OCI-LY7 (cell line): ENCODE results near the gene AGO1. TPM values are rescaled to one million over a fixed set of nuclear protein-coding genes. Genes with fewer than 3 reads are reported as not detected.
"Not testable (repeated sequence)": the region's sequence is repeated elsewhere in the genome, so short reads cannot be mapped to it uniquely, and the experiment has no call there.

Source experiments
- BruUV-seq: library from RNA; stranded (reverse); fragments of 400-500 nt; replicated peaks from 2 replicates; lab custom pipeline; 2021; lab: Mats Ljungman, UMichigan
- CTCF ChIA-PET: fragments of 300-600 bp; sonication (Branson Sonifier 250); formaldehyde crosslinking; loops from one replicate; lab custom pipeline; 2022; ENCODE audit warnings: antibody characterized with exemption; ENCODE audit not compliant: unreplicated experiment; lab: Charles Lee
- POLR2A ChIA-PET: fragments of 300-600 bp; sonication (Branson Sonifier 250); formaldehyde crosslinking; loops from one replicate; lab custom pipeline; 2022; ENCODE audit warnings: antibody characterized with exemption; lab: Charles Lee
- DNase-seq: peaks from one replicate; pipeline ENCODE4 v3.0.0-alpha.2; 2015; ENCODE audit warnings: low spot score
- H2AFZ ChIP-seq: fragments of 200-600 bp; sonication (generic), shearing (Covaris generic); 2 replicates; pipeline ENCODE4 v1.6.1; 2014; ENCODE audit warnings: mild to moderate bottlenecking, antibody characterized with exemption, low read length, moderate library complexity
- H3K27ac ChIP-seq: fragments of 200-600 bp; sonication (generic); 2 replicates; pipeline ENCODE4 v1.5.1; 2014; ENCODE audit warnings: mixed run types, low read depth, mild to moderate bottlenecking, moderate library complexity, low read length, inconsistent platforms; ENCODE audit not compliant: poor library complexity, severe bottlenecking
- H3K36me3 ChIP-seq: fragments of 200-600 bp; sonication (generic); 2 replicates; pipeline ENCODE4 v1.6.1; 2014; ENCODE audit warnings: mild to moderate bottlenecking, antibody characterized with exemption, low read length, moderate library complexity, mixed read lengths; ENCODE audit not compliant: insufficient read depth
- H3K4me1 ChIP-seq: fragments of 200-600 bp; sonication (generic); 2 replicates; pipeline ENCODE4 v1.5.1; 2014; ENCODE audit warnings: mild to moderate bottlenecking, low read length; ENCODE audit not compliant: insufficient read depth, poor library complexity, severe bottlenecking
- H3K4me2 ChIP-seq: fragments of 200-600 bp; sonication (generic); 2 replicates; pipeline ENCODE4 v1.6.1; 2014; ENCODE audit warnings: mild to moderate bottlenecking, low read length
- H3K4me3 ChIP-seq: fragments of 200-600 bp; sonication (generic); 2 replicates; pipeline ENCODE4 v1.5.1; 2014; ENCODE audit warnings: mild to moderate bottlenecking, low read depth, low read length; ENCODE audit not compliant: poor library complexity, severe bottlenecking
- H3K79me2 ChIP-seq: fragments of 200-600 bp; sonication (generic); 2 replicates; pipeline ENCODE4 v1.6.1; 2016; ENCODE audit warnings: low read depth, mild to moderate bottlenecking, low read length, moderate library complexity, mixed read lengths; ENCODE audit not compliant: insufficient read depth
- H3K9me2 ChIP-seq: fragments of 200-600 bp; sonication (generic); 2 replicates; pipeline ENCODE4 v1.6.1; 2016; ENCODE audit warnings: mild to moderate bottlenecking, low read length, mixed read lengths; ENCODE audit not compliant: insufficient read depth
- H3K9me3 ChIP-seq: fragments of 200-600 bp; sonication (generic); 2 replicates; pipeline ENCODE4 v1.6.1; 2014; ENCODE audit warnings: mild to moderate bottlenecking, mixed run types, low read length, mixed read lengths
- H4K20me1 ChIP-seq: fragments of 200-600 bp; sonication (generic); 2 replicates; pipeline ENCODE4 v1.6.1; 2014; ENCODE audit warnings: mild to moderate bottlenecking, antibody characterized with exemption, low read length, moderate library complexity, mixed read lengths; ENCODE audit not compliant: insufficient read depth
- EZH2phosphoT487 ChIP-seq: fragments of 200-600 bp; sonication (generic); IDR thresholded peaks from 2 replicates; pipeline ENCODE4 v1.6.1; 2018; ENCODE audit warnings: low read depth, borderline replicate concordance, mild to moderate bottlenecking, mixed run types, antibody characterized with exemption, low read length, moderate library complexity, mixed read lengths
- intact Hi-C: fragments of 100-400 bp; cut with micrococcal nuclease; formaldehyde crosslinking; loops from one replicate; pipeline ENCODE4 v1.10.0; 2022; ENCODE audit not compliant: unreplicated experiment
- total RNA-seq, 2 experiments: library from RNA; depleted of rRNA in 1 of 2; stranded (reverse); fragments of >200 nt in 1 of 2; shearing (Covaris generic) in 1 of 2; gene quantifications; 2 replicates each; pipeline ENCODE4 v1.2.3, GENCODE V29; 2014 to 2022
- TF ChIP-seq, protein P1 (sequence below): fragments of 200-600 bp; sonication (generic); conservative IDR thresholded peaks from 2 replicates; pipeline ENCODE4 v1.5.1; 2014; ENCODE audit warnings: mild to moderate bottlenecking, antibody characterized with exemption, low read length, moderate library complexity, mixed read lengths

The AGO1 gene
- total RNA-seq, 2 experiments from 2014 or later = 8.1 to 20.9 TPM

GRCh38 chr1:35968396-35968795 lies 85.4 kb downstream of the AGO1 start:
- Histone ChIP-seq H4K20me1 (no peaks in the 10 kb centered on the region), H2AFZ (no peak overlapping the region), H3K36me3 (peaks cover 41% of the 10 kb centered on the region), H3K4me3 (no peak overlapping the region), H3K9me3 (no peaks in the 10 kb centered on the region), H3K4me1 (no peaks in the 10 kb centered on the region), H3K79me2 (no peaks in the 10 kb centered on the region; the same call in 1 of the 2 replicates), H3K9me2 (no peaks in the 10 kb centered on the region), H3K4me2 (no peak overlapping the region), H3K27ac (no peak overlapping the region)
- ChIA-PET POLR2A (no interaction called here), CTCF (no interaction called here)
- DNase-seq = no peak
- no peak for TF ChIP-seq EZH2phosphoT487
- TF ChIP-seq, protein P1, sequence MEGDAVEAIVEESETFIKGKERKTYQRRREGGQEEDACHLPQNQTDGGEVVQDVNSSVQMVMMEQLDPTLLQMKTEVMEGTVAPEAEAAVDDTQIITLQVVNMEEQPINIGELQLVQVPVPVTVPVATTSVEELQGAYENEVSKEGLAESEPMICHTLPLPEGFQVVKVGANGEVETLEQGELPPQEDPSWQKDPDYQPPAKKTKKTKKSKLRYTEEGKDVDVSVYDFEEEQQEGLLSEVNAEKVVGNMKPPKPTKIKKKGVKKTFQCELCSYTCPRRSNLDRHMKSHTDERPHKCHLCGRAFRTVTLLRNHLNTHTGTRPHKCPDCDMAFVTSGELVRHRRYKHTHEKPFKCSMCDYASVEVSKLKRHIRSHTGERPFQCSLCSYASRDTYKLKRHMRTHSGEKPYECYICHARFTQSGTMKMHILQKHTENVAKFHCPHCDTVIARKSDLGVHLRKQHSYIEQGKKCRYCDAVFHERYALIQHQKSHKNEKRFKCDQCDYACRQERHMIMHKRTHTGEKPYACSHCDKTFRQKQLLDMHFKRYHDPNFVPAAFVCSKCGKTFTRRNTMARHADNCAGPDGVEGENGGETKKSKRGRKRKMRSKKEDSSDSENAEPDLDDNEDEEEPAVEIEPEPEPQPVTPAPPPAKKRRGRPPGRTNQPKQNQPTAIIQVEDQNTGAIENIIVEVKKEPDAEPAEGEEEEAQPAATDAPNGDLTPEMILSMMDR = no peak
- intact Hi-C loops = no loop called here
- no TSS peak for BruUV-seq

GRCh38 chr1:35971601-35972000 lies 88.6 kb downstream of the AGO1 start:
- H3K4me2 ChIP-seq = no peak overlapping the region
- CTCF ChIA-PET = no interaction called here
- intact Hi-C loops = no loop called here
- no TSS peak for BruUV-seq
- no peak overlapping the region for H2AFZ ChIP-seq
- POLR2A ChIA-PET = interaction anchor here (0.6 to 1.2 kb wide), 2 partner anchors 63 to 207 kb away, joined by 3 read pairs; no protein-coding TSS in a partner anchor
- H3K9me2 ChIP-seq = no peaks in the 10 kb centered on the region
- H4K20me1 ChIP-seq = no peaks in the 10 kb centered on the region
- no peak overlapping the region for H3K4me3 ChIP-seq
- no peaks in the 10 kb centered on the region for H3K9me3 ChIP-seq
- H3K36me3 ChIP-seq = peaks cover 74% of the 10 kb centered on the region
- no peak for DNase-seq
- H3K79me2 ChIP-seq = no peaks in the 10 kb centered on the region
- H3K27ac ChIP-seq = no peak overlapping the region
- no peak for TF ChIP-seq EZH2phosphoT487
- TF ChIP-seq, protein P1 = no peak
- H3K4me1 ChIP-seq = no peaks in the 10 kb centered on the region

GRCh38 chr1:35972631-35973030 lies 89.6 kb downstream of the AGO1 start:
- BruUV-seq, POLR2A ChIA-PET, CTCF ChIA-PET, DNase-seq, intact Hi-C loops, H4K20me1 ChIP-seq, H3K4me2 ChIP-seq, H3K9me2 ChIP-seq, H2AFZ ChIP-seq, H3K9me3 ChIP-seq, H3K27ac ChIP-seq, H3K79me2 ChIP-seq, H3K4me1 ChIP-seq, H3K4me3 ChIP-seq: not testable (repeated sequence)
- H3K36me3 ChIP-seq = peaks cover 76% of the 10 kb centered on the region
